ENCODE measurements around the gene B3GNT2.

Gene B3GNT2

DNA sequence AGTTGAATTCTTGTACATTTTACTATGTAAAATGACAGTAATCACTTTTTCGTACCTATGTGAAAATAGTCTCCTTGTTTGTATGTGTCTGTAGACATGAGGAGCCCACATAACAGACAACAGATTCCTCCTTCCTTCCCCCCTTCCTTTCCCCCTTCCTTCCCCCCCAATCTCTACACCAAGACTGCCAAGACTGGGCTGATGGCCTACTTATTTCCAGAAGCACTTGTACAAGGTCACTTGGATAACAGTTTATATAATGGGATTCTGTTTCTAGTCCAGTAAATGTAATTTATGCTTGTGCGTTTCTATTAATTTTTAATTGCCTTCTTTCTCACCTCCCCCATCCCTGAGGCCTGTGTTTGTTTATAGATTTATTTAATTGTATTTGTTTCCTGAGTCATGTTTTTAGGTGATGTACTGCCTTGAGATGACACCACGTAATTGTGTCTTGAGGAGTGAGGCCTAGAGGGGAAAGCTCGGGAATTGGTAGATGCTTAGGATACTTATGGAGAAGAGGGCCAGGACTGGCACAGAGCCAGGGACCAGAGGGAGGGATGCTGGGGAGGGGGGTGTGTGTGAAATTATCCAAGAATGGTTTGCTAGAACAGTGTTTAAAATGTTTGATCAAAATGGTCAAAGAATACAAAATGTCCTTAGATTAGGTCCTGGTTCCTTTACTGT lies 12.3 kb downstream of the B3GNT2 start:
- Mint-ChIP-seq H3K4me3 (peak overlapping the region; percentile 20), H3K4me1 (peaks cover 90% of the 10 kb centered on the region), H3K36me3 (peaks cover 19% of the 10 kb centered on the region), H3K9me3 (no peaks in the 10 kb centered on the region), H3K27ac (peak overlapping the region; percentile 63), H3K27me3 (no peaks in the 10 kb centered on the region)

DNA sequence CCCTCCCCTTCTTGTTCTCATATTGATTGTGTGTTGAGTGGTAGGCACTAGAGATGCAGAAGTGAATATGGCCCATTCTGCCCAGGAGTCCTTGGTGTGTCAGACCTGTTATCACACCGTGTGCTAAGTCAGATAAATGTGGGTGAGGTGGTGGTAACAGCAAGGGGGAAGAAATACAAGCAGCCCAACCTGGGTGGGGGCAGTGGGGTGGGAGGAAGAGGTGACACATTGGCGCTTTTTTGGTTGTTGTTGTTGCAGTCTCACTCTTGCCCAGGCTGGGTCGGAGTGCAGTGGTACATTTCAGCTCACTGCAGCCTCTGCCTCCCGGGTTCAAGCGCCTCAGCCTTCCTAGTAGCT lies 12.8 kb downstream of the B3GNT2 start:
- H3K36me3 Mint-ChIP-seq, result peaks cover 21% of the 10 kb centered on the region
- no peaks in the 10 kb centered on the region for H3K9me3 Mint-ChIP-seq
- H3K27me3 Mint-ChIP-seq, result no peaks in the 10 kb centered on the region
- H3K4me1 Mint-ChIP-seq, result peaks cover 90% of the 10 kb centered on the region
- H3K27ac Mint-ChIP-seq, result peak overlapping the region; percentile 63
- H3K4me3 Mint-ChIP-seq, result no peak overlapping the region

DNA sequence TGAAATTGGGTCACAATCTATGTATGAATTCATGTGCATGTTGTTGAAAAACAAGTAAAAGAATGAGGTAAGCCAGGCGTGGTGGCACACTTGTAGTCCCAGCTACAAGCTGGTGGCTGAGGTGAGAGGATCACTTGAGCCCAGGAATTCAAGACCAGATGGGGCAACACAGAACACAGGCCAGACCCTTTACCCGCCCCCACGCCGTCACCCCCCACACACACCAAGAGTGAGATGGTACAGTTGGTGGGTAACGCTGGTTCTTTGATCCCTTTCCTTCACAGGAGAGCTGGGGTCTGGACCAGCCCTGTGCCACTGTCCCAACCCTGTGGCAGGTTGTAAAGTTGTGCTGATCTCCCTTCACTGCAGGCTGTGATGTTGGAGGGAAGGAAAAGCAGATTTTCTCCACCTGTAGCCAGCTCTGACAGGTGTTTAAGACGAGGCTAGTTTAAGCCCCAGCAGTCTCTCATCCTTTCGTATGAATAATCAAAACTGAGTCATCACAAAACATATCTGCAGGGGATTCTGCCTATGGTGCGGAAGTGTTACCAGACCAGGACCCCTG lies 13.6 kb downstream of the B3GNT2 start:
- no peak overlapping the region for H3K27ac Mint-ChIP-seq
- no peaks in the 10 kb centered on the region for H3K27me3 Mint-ChIP-seq
- no peaks in the 10 kb centered on the region for H3K9me3 Mint-ChIP-seq
- no peak overlapping the region for H3K4me3 Mint-ChIP-seq
- peaks cover 23% of the 10 kb centered on the region for H3K36me3 Mint-ChIP-seq
- peaks cover 90% of the 10 kb centered on the region for H3K4me1 Mint-ChIP-seq

DNA sequence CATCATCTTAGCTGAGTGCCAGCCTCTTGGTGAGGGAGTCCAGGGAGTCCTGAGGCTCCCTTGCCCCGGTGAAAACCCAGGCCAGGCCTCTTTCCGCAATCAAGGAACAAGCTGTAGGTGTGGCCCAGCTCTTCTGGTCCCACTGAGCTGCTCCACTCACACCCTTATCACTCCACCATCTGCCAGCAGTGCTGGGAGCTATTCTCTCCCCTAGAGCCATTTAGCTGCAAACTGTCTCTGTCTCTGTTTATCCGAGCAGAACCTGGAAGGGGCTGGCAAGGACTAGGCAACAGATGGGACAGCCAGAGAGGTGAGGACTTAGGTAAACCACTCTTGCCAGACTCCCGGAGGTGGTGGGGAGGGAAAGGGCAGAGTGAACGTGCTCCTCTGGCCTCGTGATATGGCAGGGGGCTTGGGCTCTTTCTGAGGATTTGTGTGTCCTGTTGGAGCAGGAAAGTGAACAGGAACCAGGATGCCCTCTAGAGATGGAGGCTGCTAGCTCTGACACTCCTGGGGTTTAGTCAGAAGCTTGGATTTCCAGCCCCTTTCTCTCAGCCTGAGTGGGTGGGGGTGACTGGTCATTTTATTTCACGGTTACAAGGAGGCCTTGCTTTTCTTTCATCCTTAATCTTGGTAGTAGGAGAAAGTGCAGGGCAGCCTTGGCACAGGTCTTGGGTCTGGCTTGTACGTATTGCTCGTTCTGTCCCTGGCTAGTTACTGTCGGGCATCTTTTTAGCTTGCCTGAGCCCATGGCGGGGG lies 19.6 kb downstream of the B3GNT2 start:
- H3K36me3 Mint-ChIP-seq, result peaks cover 20% of the 10 kb centered on the region
- no peaks in the 10 kb centered on the region for H3K27me3 Mint-ChIP-seq
- H3K27ac Mint-ChIP-seq, result peak overlapping the region; percentile 12
- H3K4me1 Mint-ChIP-seq, result peaks cover 89% of the 10 kb centered on the region
- H3K4me3 Mint-ChIP-seq, result no peak overlapping the region
- no peaks in the 10 kb centered on the region for H3K9me3 Mint-ChIP-seq

DNA sequence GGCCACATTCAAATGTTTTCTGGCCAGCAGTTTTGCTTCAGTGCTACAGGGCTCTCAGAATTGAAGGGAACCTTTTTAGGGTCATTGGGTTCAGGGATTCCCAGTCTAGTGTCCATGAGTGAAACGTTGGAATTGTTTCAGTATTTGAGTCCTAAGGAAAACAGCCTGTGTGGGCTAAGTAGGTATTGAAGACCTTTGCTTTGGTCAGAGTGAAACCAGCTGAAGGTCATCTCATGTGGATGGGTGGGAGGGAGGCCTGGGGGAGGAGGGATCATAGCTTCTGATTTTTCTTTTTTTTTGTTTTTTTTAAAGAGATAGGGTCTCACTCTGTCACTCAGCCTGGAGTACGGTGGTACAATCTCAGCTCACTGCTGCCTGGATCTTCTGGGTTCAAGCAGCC lies 20.2 kb downstream of the B3GNT2 start:
- peaks cover 92% of the 10 kb centered on the region for H3K4me1 Mint-ChIP-seq
- no peaks in the 10 kb centered on the region for H3K27me3 Mint-ChIP-seq
- peaks cover 6% of the 10 kb centered on the region for H3K9me3 Mint-ChIP-seq
- peak overlapping the region; percentile 12 for H3K27ac Mint-ChIP-seq
- H3K36me3 Mint-ChIP-seq, result peaks cover 26% of the 10 kb centered on the region
- no peak overlapping the region for H3K4me3 Mint-ChIP-seq

DNA sequence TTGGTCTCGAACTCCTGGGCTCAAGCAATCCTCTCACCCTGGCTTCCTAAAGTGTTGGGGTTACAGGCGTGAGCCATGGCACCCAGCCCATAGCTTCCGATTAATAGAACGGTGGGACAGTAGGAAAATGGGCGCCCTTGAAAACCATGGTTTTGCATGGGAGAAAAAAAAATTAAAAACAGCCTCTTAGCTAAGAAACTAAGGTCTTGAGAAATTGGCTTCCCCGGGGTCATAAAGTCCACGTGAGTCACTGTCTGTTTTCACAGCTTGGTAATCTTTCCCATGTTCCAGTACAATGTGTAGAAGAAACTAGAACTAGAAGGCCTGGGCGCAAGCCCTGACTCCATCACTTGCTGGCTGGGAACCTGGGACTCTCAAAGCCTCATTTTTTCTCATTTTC lies 20.7 kb downstream of the B3GNT2 start:
- Mint-ChIP-seq H3K27ac (peak overlapping the region; percentile 30), H3K27me3 (no peaks in the 10 kb centered on the region), H3K4me1 (peaks cover 93% of the 10 kb centered on the region), H3K36me3 (peaks cover 27% of the 10 kb centered on the region), H3K4me3 (no peak overlapping the region), H3K9me3 (peaks cover 10% of the 10 kb centered on the region)

DNA sequence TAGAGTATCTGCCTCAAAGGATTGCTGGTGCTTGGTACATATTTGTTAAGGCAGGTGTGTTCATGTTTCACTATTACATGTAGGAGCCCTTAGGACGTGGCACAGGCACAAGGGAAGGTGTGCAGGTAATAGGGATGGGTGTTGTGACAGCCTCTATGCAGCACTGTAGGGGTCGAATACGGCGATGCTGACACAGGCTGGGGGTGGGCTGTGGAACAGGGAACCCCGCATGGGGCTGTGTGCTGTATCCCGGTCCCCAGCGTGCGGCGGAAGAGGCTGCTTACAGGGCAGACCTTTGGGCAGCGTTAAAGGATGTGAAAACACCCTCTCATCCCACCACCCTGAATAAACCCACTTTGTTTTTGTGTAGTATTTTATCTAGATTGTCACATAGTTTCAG lies 21.5 kb downstream of the B3GNT2 start:
- H3K4me1 Mint-ChIP-seq, result peaks cover 95% of the 10 kb centered on the region
- no peak overlapping the region for H3K27ac Mint-ChIP-seq
- no peak overlapping the region for H3K4me3 Mint-ChIP-seq
- H3K27me3 Mint-ChIP-seq, result no peaks in the 10 kb centered on the region
- H3K9me3 Mint-ChIP-seq, result peaks cover 10% of the 10 kb centered on the region
- peaks cover 28% of the 10 kb centered on the region for H3K36me3 Mint-ChIP-seq

DNA sequence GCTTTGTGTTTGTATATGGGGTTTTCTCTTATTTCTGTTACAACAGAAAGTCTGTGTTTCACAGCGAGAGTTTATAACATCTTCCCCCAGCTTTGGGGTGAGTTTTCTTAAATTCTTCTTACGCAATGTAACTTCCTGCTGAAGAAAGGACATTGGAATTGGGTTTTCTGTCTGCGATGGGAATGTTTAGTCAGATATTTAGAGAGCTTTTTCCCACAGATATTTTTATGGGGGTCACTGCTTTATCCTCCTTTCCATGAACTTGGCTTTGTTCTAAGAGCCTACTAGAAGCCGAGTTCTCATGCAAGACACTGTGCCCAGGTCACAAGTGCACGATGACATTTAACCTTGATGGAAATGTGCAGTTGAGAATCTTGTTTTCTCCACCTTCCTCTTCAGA lies 22.1 kb downstream of the B3GNT2 start:
- H3K36me3 Mint-ChIP-seq, result peaks cover 31% of the 10 kb centered on the region

DNA sequence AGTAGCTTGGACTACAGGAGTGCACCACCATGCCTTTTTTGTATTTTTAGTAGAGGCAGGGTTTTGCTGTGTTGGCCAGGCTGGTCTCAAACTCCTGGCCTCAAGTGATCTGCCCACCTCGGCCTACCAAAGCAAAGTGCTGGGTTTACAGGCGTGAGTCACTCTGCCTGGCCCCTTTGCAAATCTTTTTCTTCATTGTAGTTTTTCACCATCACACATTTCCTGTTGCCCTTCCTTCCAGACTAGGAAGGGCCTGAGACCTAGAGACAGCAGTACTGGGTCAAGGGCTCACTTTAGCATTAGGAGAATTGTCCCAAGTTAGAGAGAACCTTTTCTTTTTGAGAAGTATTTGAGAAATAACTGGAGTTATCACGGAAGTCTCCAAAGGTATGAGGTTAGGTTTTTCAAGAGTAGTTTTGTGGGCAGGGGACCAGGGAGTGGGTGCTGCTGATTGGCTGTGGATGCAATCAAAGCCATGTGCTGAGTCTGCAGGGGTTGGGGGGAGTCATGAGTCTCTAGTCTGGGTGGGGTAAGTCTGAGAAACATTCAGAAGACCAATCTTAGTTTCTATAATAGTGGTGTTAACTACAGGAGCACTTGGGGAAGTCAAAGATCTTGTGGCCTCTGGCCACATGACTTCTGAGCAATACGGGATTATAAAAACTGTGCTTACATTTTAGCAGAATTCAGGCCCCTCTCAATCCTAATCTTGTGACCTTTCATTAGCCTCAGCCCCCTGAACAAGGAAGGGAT lies 23.7 kb downstream of the B3GNT2 start:
- Mint-ChIP-seq H3K4me1 (peaks cover 89% of the 10 kb centered on the region), H3K9me3 (peaks cover 14% of the 10 kb centered on the region), H3K36me3 (peaks cover 33% of the 10 kb centered on the region), H3K27me3 (no peaks in the 10 kb centered on the region), H3K27ac (peak overlapping the region; percentile 80), H3K4me3 (peak overlapping the region; percentile 19)

More for the DNA sequence above, 22.1 kb downstream of the B3GNT2 start:
- H3K27me3 Mint-ChIP-seq, result no peaks in the 10 kb centered on the region
- peaks cover 10% of the 10 kb centered on the region for H3K9me3 Mint-ChIP-seq
- H3K27ac Mint-ChIP-seq, result no peak overlapping the region
- H3K4me3 Mint-ChIP-seq, result no peak overlapping the region
- peaks cover 95% of the 10 kb centered on the region for H3K4me1 Mint-ChIP-seq

DNA sequence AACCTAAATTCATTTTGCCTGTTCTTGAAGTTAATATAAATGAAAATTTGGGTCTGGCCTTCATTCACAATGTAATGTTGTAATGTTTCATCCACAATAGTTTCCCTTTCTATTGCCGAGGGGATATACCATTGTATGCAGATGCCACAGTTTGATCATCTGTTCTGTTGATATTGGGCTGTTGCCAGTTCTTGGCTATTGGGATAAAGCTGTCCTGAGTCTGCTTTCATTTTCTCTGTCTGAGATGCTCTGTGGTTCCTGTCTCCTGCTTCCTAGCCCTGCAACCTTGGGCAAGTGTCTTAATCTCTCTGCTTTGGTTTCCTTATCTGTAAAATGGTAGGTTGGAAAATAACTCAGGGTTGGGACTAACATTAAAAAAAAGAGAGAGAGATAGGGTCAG lies 25.2 kb downstream of the B3GNT2 start:
- Mint-ChIP-seq H3K4me1 (peaks cover 79% of the 10 kb centered on the region), H3K4me3 (no peak overlapping the region), H3K36me3 (peaks cover 41% of the 10 kb centered on the region), H3K27me3 (no peaks in the 10 kb centered on the region), H3K27ac (no peak overlapping the region), H3K9me3 (peaks cover 14% of the 10 kb centered on the region)

DNA sequence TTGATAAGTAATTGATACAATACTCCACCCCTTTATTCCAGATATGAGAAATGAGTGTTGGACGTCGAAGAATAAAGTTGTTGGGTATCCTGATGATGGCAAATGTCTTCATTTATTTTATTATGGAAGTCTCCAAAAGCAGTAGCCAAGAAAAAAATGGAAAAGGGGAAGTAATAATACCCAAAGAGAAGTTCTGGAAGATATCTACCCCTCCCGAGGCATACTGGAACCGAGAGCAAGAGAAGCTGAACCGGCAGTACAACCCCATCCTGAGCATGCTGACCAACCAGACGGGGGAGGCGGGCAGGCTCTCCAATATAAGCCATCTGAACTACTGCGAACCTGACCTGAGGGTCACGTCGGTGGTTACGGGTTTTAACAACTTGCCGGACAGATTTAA lies 26.3 kb downstream of the B3GNT2 start:
- Mint-ChIP-seq H3K9me3 (peaks cover 14% of the 10 kb centered on the region), H3K27ac (no peak overlapping the region), H3K4me1 (peaks cover 69% of the 10 kb centered on the region), H3K4me3 (no peak overlapping the region), H3K36me3 (peaks cover 41% of the 10 kb centered on the region), H3K27me3 (no peaks in the 10 kb centered on the region)

DNA sequence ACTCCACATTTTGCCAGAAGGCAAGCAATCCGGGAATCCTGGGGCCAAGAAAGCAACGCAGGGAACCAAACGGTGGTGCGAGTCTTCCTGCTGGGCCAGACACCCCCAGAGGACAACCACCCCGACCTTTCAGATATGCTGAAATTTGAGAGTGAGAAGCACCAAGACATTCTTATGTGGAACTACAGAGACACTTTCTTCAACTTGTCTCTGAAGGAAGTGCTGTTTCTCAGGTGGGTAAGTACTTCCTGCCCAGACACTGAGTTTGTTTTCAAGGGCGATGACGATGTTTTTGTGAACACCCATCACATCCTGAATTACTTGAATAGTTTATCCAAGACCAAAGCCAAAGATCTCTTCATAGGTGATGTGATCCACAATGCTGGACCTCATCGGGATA lies 26.8 kb downstream of the B3GNT2 start:
- peaks cover 66% of the 10 kb centered on the region for H3K4me1 Mint-ChIP-seq
- no peak overlapping the region for H3K27ac Mint-ChIP-seq
- no peak overlapping the region for H3K4me3 Mint-ChIP-seq
- H3K36me3 Mint-ChIP-seq, result peaks cover 41% of the 10 kb centered on the region
- H3K9me3 Mint-ChIP-seq, result peaks cover 14% of the 10 kb centered on the region
- H3K27me3 Mint-ChIP-seq, result no peaks in the 10 kb centered on the region

DNA sequence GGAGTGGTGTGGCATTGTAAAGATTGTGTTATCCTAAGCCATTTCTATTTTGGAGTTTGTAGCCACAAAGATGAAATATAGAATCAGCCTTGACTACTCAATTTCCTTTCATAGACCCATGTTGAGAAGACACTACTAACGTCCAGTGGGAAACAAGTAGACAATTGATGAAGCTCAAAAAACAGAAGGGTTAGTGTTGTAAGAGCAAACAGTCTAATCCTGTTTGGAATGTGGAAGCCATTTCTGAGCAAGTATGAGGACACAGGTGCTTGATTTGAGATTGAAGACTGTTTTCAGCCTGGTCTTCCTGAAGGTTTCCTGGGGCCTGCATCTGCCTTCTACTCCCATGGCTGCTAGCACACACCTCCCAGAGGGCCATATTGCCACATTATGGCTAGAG lies 29.1 kb downstream of the B3GNT2 start:
- Mint-ChIP-seq H3K36me3 (peaks cover 34% of the 10 kb centered on the region), H3K9me3 (peaks cover 14% of the 10 kb centered on the region), H3K27me3 (no peaks in the 10 kb centered on the region), H3K4me1 (peaks cover 43% of the 10 kb centered on the region), H3K27ac (peak overlapping the region; percentile 59), H3K4me3 (no peak overlapping the region)

DNA sequence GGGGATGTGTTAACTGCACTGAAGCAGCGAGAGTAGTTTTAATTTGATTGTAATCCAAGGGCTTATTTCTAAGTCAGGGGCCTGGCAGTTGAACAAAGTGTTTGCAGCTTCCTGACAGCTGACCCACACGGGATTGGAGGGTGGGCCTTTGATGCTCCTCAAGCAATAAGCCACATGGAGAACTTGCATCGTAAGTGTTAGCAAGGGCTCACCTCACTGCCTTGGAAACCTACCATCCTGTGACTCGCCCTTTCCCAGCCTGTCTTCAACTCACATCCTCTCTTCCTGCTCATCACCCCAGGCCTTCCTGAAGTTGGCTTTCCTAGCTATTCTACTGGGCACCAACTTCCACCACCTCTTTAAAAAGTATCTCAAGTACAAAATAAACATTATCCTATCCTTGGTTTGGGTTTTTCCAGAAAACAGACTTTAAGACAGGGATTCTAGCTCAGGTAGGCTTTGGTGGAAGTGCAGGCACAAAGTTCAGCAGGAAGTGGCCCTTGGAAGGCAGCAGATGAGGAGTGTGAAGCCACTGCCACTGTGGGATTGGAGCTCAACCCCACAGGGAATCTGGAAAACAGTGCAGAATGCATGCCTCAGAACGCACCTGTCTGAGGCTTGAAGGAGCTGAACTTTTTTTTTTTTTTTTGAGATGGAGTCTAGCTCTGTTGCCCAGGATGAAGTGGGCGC lies 31.6 kb downstream of the B3GNT2 start:
- Mint-ChIP-seq H3K27ac (no peak overlapping the region), H3K36me3 (peaks cover 18% of the 10 kb centered on the region), H3K27me3 (no peaks in the 10 kb centered on the region), H3K4me1 (peaks cover 19% of the 10 kb centered on the region), H3K4me3 (no peak overlapping the region), H3K9me3 (peaks cover 4% of the 10 kb centered on the region)

DNA sequence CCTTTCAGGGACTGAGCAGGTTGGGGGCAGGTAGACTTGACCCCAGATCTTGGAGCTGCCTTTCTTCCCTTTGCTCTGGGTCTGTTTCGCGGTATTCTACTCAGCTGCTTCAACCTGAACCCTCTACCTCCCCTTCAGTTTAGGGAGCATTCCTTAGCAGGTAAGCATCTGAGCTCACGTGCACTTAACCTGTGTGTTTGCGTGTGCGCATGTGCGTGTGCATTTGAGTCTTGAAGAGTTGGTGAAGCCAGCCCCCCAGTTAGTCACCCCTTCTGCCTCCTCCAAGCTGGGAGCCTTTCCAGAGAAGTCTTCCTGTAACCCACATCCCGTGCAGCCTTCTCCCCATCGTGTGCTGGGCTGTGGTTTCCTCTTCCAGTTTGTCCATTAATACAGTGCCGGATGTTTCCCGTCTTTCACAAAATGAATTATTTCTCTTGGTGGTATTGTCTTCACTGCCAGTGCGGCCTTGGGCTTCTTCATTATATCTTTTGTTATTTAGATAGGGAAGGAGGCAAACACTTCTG lies 33.2 kb downstream of the B3GNT2 start:
- Mint-ChIP-seq H3K36me3 (peaks cover 9% of the 10 kb centered on the region), H3K27ac (peak overlapping the region; percentile 90), H3K27me3 (no peaks in the 10 kb centered on the region), H3K4me3 (no peak overlapping the region), H3K9me3 (no peaks in the 10 kb centered on the region), H3K4me1 (peaks cover 4% of the 10 kb centered on the region)
